ENCODE measurements around the gene FAM81A.

DNA sequence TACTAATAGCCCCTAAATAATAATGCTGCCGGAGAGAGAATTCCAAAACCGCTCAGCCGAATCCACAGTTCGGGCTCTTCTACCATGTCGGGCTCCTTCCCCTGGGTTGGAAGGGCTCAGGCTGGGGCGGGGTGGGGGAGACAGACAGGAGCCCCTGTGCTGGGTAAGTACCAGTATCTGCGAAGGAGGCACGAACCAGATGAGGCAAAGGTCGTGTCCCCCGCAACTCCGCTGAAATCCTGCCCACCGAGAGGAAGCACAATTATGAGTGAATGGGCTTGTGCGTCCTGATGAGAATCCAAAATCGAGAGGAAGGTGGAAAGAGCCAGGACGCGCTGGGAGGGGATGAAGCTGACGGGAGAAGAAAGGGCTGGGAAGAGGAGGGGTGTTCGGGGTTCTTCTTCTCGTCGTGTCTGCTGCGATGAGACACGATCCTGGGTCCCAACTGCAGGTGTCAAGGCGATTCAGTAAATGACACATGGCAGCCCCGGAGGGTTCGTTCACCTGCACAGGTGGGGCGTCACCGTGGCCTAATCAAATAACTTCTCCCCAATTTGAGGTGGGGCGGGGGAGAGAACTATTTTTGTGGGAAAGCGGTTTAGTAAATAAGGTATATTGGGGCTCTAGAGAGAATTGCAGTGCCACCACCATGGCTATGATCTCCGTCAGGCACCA is 707 bp upstream of the FAM81A start:
- TF ChIP-seq POLR2A (IDR thresholded peaks at IDR 0.05) = no peak
- TF ChIP-seq, protein P1, sequence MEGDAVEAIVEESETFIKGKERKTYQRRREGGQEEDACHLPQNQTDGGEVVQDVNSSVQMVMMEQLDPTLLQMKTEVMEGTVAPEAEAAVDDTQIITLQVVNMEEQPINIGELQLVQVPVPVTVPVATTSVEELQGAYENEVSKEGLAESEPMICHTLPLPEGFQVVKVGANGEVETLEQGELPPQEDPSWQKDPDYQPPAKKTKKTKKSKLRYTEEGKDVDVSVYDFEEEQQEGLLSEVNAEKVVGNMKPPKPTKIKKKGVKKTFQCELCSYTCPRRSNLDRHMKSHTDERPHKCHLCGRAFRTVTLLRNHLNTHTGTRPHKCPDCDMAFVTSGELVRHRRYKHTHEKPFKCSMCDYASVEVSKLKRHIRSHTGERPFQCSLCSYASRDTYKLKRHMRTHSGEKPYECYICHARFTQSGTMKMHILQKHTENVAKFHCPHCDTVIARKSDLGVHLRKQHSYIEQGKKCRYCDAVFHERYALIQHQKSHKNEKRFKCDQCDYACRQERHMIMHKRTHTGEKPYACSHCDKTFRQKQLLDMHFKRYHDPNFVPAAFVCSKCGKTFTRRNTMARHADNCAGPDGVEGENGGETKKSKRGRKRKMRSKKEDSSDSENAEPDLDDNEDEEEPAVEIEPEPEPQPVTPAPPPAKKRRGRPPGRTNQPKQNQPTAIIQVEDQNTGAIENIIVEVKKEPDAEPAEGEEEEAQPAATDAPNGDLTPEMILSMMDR (IDR thresholded peaks at IDR 0.05) = no peak
